HepG2 (cell line): Measurements from ENCODE around the gene ZFAND2B. TPM values are rescaled to one million over a fixed set of nuclear protein-coding genes. Genes with fewer than 3 reads are reported as not detected.

Experiments
- ATAC-seq: fragments of 200-7000 bp; cut with Tn5 transposase; 3 replicates; pipeline ENCODE4 v1.9.1; 2020; ENCODE audit warnings: mild to moderate bottlenecking, moderate library complexity
- BruUV-seq: library from RNA; stranded (reverse); fragments of 400-500 nt; replicated peaks from 2 replicates; lab custom pipeline; 2021; lab: Mats Ljungman, UMichigan
- CTCF ChIA-PET: fragments of 300-600 bp; formaldehyde crosslinking; extraction: SDS; loops from one replicate; lab custom pipeline; 2021; ENCODE audit warnings: low total read pairs, inconsistent platforms, low intra/inter-chr PET ratio; lab: Yijun Ruan, JAX
- POLR2A ChIA-PET: fragments of 350-600 bp; sonication (Branson Sonifier 250); formaldehyde crosslinking; loops from one replicate; lab custom pipeline; 2020; ENCODE audit warnings: antibody characterized with exemption, inconsistent platforms; lab: Yijun Ruan, JAX
- DNase-seq: peaks from one replicate; pipeline ENCODE4 v3.0.0-alpha.2; 2015; ENCODE audit warnings: low spot score
- FAIRE-seq: peaks from 3 replicates; lab custom pipeline; 2011; peaks lifted over from hg19 to GRCh38; lab: Jason Lieb, UNC
- H2AFZ ChIP-seq: one replicate; pipeline ENCODE4 v1.6.1; 2011; ENCODE audit warnings: low read length, inconsistent platforms
- H3K27ac ChIP-seq: fragments of 300-600 bp; 3 replicates; pipeline ENCODE4 v1.8.0; 2011; ENCODE audit warnings: mixed run types, mild to moderate bottlenecking, mixed read lengths, low read length, inconsistent platforms; ENCODE audit not compliant: insufficient read depth; ENCODE audit errors: extremely low read length
- H3K27me3 ChIP-seq, 2 experiments: fragments of 200-600 bp in 1 of 2; 2 replicates in 1 of 2; 3 replicates in 1 of 2; pipeline versions ENCODE4 v1.6.0 to v1.8.0; 2011; ENCODE audit warnings: low read length in 2 of 2, mild to moderate bottlenecking in 2 of 2, moderate library complexity in 2 of 2, inconsistent platforms in 1 of 2; ENCODE audit not compliant: insufficient read depth in 2 of 2, control insufficient read depth in 1 of 2
- H3K36me3 ChIP-seq, 2 experiments: fragments of 200-600 bp in 1 of 2; replicated peaks in 1 of 2; 2 replicates in 1 of 2; 3 replicates in 1 of 2; pipeline versions ENCODE4 v1.5.1 to v1.8.0; 2011; ENCODE audit warnings: low read length in 2 of 2, inconsistent platforms in 1 of 2; ENCODE audit not compliant: insufficient read depth in 2 of 2, control insufficient read depth in 1 of 2
- H3K4me1 ChIP-seq: 2 replicates; pipeline ENCODE4 v1.5.1; 2012; ENCODE audit warnings: low read length, inconsistent platforms; ENCODE audit not compliant: insufficient read depth
- H3K4me2 ChIP-seq: 2 replicates; pipeline ENCODE4 v1.6.0; 2011; ENCODE audit warnings: low read depth, low read length, inconsistent platforms
- H3K4me3 ChIP-seq, 3 experiments: fragments of 200-600 bp in 1 of 3; sonication (generic), shearing (Covaris generic) in 1 of 3; replicated peaks in 1 of 3; 2 replicates each; pipeline ENCODE4 v1.5.1; 2011 to 2016; ENCODE audit warnings: low read length in 3 of 3, inconsistent platforms in 2 of 3, low read depth in 2 of 3, mild to moderate bottlenecking in 2 of 3, control low read depth in 1 of 3, mixed read lengths in 1 of 3; ENCODE audit not compliant: insufficient read depth in 1 of 3
- H3K79me2 ChIP-seq: one replicate; pipeline ENCODE4 v1.6.1; 2011; ENCODE audit warnings: low read length, inconsistent platforms; ENCODE audit not compliant: insufficient read depth
- H3K9ac ChIP-seq: 2 replicates; pipeline ENCODE4 v1.6.0; 2011; ENCODE audit warnings: mild to moderate bottlenecking, low read depth, low read length, inconsistent platforms; ENCODE audit not compliant: insufficient read depth
- H3K9me3 ChIP-seq: 2 replicates; pipeline ENCODE4 v1.5.1; 2012; ENCODE audit warnings: mild to moderate bottlenecking, low read length
- H4K20me1 ChIP-seq: 2 replicates; pipeline ENCODE4 v1.6.0; 2011; ENCODE audit warnings: inconsistent platforms, mild to moderate bottlenecking, low read length, moderate library complexity; ENCODE audit not compliant: insufficient read depth
- AKNA ChIP-seq: sonication (generic); formaldehyde crosslinking; IDR thresholded peaks from 2 replicates; pipeline ENCODE4 v1.4.0; 2020; ENCODE audit warnings: missing genetic modification reagents, borderline replicate concordance
- ATF1 ChIP-seq: IDR thresholded peaks from 2 replicates; pipeline ENCODE4 v1.6.1; 2016; ENCODE audit warnings: mild to moderate bottlenecking, control low read depth
- IKZF5 ChIP-seq: IDR thresholded peaks from 2 replicates; pipeline ENCODE4 v1.6.1; 2018; ENCODE audit warnings: missing genetic modification reagents, mild to moderate bottlenecking, missing compliant biosample characterization
- NFATC3 ChIP-seq: sonication (generic); formaldehyde crosslinking; IDR thresholded peaks from 2 replicates; pipeline ENCODE4 v1.5.1; 2020; ENCODE audit warnings: mild to moderate bottlenecking, missing genetic modification reagents
- RERE ChIP-seq: IDR thresholded peaks from 2 replicates; pipeline ENCODE4 v1.6.1; 2016; ENCODE audit warnings: low read depth, missing genetic modification reagents, missing compliant biosample characterization
- RXRA ChIP-seq: sonication (generic); formaldehyde crosslinking; IDR thresholded peaks from 2 replicates; pipeline ENCODE4 v1.5.1; 2020; ENCODE audit warnings: missing genetic modification reagents
- ZNF253 ChIP-seq: sonication (generic); formaldehyde crosslinking; IDR thresholded peaks from 2 replicates; pipeline ENCODE4 v1.8.0; 2022; ENCODE audit warnings: mild to moderate bottlenecking, missing genetic modification reagents, borderline replicate concordance
- ZNF530 ChIP-seq: sonication (generic); formaldehyde crosslinking; IDR thresholded peaks from 2 replicates; pipeline ENCODE4 v1.5.0; 2020; ENCODE audit warnings: low read depth, mild to moderate bottlenecking, missing genetic modification reagents
- ZNF558 ChIP-seq: sonication (generic); formaldehyde crosslinking; IDR thresholded peaks from 2 replicates; pipeline ENCODE4 v1.9.0; 2022; ENCODE audit warnings: mild to moderate bottlenecking, missing genetic modification reagents, borderline replicate concordance
- ZNF724P ChIP-seq: sonication (generic); formaldehyde crosslinking; IDR thresholded peaks from 2 replicates; pipeline ENCODE4 v1.8.0; 2022; ENCODE audit warnings: missing genetic modification reagents, borderline replicate concordance
- WGBS: methylation state at CpG from one replicate; pipeline ENCODE4 v1.1.6; 2017; ENCODE audit warnings: low lambda C conversion rate; 5-methylcytosine and 5-hydroxymethylcytosine counted together
- in situ Hi-C: cut with HindIII; loops from 2 replicates; pipeline ENCODE4 v1.10.0; 2017; ENCODE audit warnings: low pct_unique_long_range_greater_than_20kb; ENCODE audit not compliant: extremely low pct_ligation_motif_present
- intact Hi-C: fragments of 100-400 bp; cut with micrococcal nuclease; formaldehyde crosslinking; loops from one replicate; pipeline ENCODE4 v1.10.0; 2022; ENCODE audit not compliant: unreplicated experiment
- polyA plus RNA-seq, 8 experiments: library from polyadenylated mRNA; depleted of rRNA in 3 of 8; stranded (reverse) in 7 of 8; unstranded in 1 of 8; fragments of >200 nt; fragmentation: Illumina TruSeq in 4 of 8; extraction: Trizol in 4 of 8; gene quantifications; 2 replicates each; pipeline versions ENCODE4 v1.2.1 to v1.2.3, GENCODE V29; 2011 to 2016; ENCODE audit warnings: low read depth in 4 of 8, missing spikeins in 1 of 8, mixed read lengths in 1 of 8; ENCODE audit not compliant: insufficient read depth in 1 of 8
- total RNA-seq, 5 experiments: library from RNA; depleted of rRNA; stranded (reverse); fragments of >200 nt; fragmentation: Illumina TruSeq; extraction: Trizol; gene quantifications; 2 replicates each; pipeline ENCODE4 v1.2.3, GENCODE V29; 2016; ENCODE audit warnings: low read depth in 1 of 5

ZFAND2B gene
- total and polyA plus RNA-seq, 2 of the 13 experiments (the other 11 are each of a cell fraction or from before 2014, with no cell fraction given), result 53.3 to 115 TPM

GRCh38 chr2:219234331-219234730 is 27.7 kb downstream of the ZFAND2B start (continued):
- TF ChIP-seq ZNF253, result no peak

GRCh38 chr2:219243291-219243761 is 36.7 kb downstream of the ZFAND2B start:
- Histone ChIP-seq H2AFZ (no peak overlapping the region), H3K4me3 (no peak overlapping the region), H3K4me1 (peaks cover 33% of the 10 kb centered on the region), H3K27me3 (no peaks in the 10 kb centered on the region; a peak in 1 of 5 replicates), H3K4me2 (no peak overlapping the region), H3K27ac (no peak overlapping the region), H4K20me1 (no peaks in the 10 kb centered on the region), H3K36me3 (peaks cover 4 to 12% of the 10 kb centered on the region in 2 experiments), H3K9ac (no peak overlapping the region), H3K9me3 (no peaks in the 10 kb centered on the region), H3K79me2 (peaks cover 14% of the 10 kb centered on the region)
- FAIRE-seq (no peak), DNase-seq (no peak), ATAC-seq (no peak)
- no TSS peak for BruUV-seq
- in situ Hi-C loops (no loop called here), intact Hi-C loops (no loop called here)
- ChIA-PET POLR2A (interaction anchor here (3.2 kb wide), 1 partner anchor 25 kb away, joined by 57 read pairs; the partner anchor contains the start of gene ABCB6), CTCF (no interaction called here)
- 89% methylated on average over 27 of the region's 28 CpGs for WGBS
- TF ChIP-seq IKZF5 (CRISPR knock-in tag) (no peak), RXRA (CRISPR knock-in tag) (no peak), ZNF558 (CRISPR knock-in tag) (no peak), AKNA (CRISPR knock-in tag) (no peak), ZNF724P (CRISPR knock-in tag) (no peak), RERE (CRISPR knock-in tag) (no peak), NFATC3 (CRISPR knock-in tag) (no peak), ATF1 (CRISPR knock-in tag) (no peak), ZNF530 (CRISPR knock-in tag) (no peak)
